GM12875 (cell line): ENCODE data around the gene ARHGAP12.

Source experiments
- H3K4me3 ChIP-seq: one replicate; pipeline ENCODE4 v1.5.1; 2011; ENCODE audit warnings: low read depth, low read length, control low read depth
- CTCF ChIP-seq: IDR thresholded peaks from 2 replicates; pipeline ENCODE4 v1.5.1; 2011; ENCODE audit warnings: low read depth, mild to moderate bottlenecking, control low read depth, inconsistent platforms, low read length, moderate library complexity, borderline replicate concordance; ENCODE audit not compliant: insufficient read depth

Gene ARHGAP12

GRCh38 chr10:31867646-31868045 lies 61.0 kb downstream of the ARHGAP12 start:
- H3K4me3 ChIP-seq = no peak overlapping the region
- TF ChIP-seq CTCF = no peak

- TF ChIP-seq CTCF = no peak
- H3K4me3 ChIP-seq = no peak overlapping the region
These were observed 62.4 kb downstream of the ARHGAP12 start for GRCh38 chr10:31866118-31866670.

DNA sequence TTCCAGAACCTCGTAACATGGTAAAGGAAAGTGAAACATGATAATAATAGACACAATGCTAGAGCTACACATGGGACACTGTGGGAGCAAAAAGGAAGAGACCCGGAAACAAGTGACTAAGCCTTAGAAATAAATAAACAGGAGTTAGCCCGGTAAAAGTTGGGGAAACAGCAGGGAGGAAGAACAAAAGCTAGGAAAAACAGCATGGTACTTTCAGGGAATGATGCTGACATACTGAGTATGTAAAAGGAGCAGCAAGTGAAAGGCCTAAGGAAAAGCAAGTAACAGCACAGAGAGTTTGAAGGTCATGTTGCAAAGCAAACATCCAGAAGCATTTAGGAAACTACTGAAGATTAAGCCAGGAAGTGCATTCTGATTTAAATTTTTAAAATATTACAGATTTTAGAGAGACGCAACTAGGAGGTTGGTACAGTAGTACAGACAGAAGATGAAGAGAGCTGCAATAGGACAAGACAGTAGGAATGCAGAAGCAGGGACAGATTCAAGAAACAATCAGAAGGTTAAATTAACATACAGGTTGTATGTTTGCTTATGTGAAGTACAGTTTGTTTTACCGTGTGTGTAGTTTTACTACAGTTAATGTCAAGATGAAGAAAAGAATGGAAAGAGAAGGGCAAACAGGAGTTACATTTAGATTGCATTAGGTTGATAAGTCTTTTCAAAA lies 63.7 kb downstream of the ARHGAP12 start:
- H3K4me3 ChIP-seq = no peak overlapping the region
- TF ChIP-seq CTCF = no peak

DNA sequence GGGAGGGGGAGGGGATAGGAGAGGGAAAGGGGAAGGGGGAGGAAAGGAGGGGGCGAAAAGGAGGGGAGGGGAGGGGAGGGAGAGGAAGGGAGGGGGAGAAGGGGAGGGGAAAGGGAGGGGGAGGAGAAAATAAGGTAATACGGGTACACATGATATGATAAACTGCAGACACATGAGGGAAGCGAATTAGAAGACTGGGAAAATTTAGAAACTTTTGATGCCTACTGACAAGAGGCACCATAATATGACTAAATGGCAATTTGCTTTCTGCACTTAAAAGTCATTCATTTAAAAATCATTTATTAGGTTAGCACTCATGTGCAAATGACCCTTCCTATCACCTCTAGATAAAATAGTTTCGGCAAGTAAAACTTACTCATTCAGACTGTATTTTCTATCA lies 73.6 kb downstream of the ARHGAP12 start:
- TF ChIP-seq CTCF = no peak
- no peak overlapping the region for H3K4me3 ChIP-seq

- no peak for TF ChIP-seq CTCF
- no peak overlapping the region for H3K4me3 ChIP-seq
These were observed 75.0 kb downstream of the ARHGAP12 start for GRCh38 chr10:31853629-31854028.

- H3K4me3 ChIP-seq = no peak overlapping the region
- no peak for TF ChIP-seq CTCF
These were observed 77.4 kb downstream of the ARHGAP12 start for GRCh38 chr10:31851216-31851615.

DNA sequence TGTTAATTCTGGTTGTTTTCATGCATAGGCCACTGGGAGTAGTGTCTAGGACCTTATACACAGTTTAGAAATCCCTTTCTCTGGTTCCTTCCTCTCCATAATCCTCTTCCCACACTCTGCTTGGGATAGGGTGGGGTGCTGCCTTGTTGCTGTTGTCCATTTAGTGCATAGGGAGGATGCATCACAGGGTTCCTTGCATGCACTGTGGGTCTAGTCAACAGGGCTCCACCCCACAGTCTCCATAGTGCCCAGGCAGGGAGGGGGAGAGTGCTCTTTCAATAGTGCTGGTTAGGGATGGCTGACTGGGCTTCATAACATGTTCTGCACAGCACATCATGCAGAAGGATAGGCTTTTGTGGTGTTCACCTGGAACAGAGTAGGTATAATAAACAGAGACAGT lies 81.1 kb downstream of the ARHGAP12 start:
- H3K4me3 ChIP-seq = no peak overlapping the region
- TF ChIP-seq CTCF = no peak
